Measurements from ENCODE around the gene LCLAT1.

LCLAT1 gene

DNA sequence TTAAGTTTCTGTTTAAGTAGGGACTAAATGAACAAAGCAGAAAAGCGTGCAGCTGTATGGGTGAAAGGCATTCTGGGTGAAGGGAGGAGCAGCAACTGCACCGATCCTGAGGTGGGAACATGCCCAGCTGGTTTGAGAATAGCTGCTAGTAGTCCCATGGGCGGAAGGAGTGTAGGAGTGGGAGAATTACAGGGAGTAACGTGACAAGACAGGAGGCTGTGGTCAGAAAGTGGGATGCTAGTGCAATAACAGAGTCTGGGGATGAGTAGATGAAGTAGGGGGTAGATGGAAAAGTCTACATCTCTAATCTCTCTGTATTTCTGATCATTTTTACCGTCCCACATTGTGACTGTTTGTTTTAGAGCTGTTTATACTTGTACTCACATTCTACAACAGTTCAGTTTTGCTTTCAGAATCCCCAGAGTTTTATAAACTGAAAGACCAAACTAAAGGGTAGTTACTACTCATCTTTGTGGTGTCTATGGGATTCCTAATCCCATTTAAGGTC, 118.9 kb downstream of the LCLAT1 start:
- no peak overlapping the region for H3K27ac ChIP-seq
- TF ChIP-seq, protein P1, sequence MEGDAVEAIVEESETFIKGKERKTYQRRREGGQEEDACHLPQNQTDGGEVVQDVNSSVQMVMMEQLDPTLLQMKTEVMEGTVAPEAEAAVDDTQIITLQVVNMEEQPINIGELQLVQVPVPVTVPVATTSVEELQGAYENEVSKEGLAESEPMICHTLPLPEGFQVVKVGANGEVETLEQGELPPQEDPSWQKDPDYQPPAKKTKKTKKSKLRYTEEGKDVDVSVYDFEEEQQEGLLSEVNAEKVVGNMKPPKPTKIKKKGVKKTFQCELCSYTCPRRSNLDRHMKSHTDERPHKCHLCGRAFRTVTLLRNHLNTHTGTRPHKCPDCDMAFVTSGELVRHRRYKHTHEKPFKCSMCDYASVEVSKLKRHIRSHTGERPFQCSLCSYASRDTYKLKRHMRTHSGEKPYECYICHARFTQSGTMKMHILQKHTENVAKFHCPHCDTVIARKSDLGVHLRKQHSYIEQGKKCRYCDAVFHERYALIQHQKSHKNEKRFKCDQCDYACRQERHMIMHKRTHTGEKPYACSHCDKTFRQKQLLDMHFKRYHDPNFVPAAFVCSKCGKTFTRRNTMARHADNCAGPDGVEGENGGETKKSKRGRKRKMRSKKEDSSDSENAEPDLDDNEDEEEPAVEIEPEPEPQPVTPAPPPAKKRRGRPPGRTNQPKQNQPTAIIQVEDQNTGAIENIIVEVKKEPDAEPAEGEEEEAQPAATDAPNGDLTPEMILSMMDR (IDR thresholded peaks at IDR 0.05; ENCODE audit: low read depth, low read length, missing control alignments) = no peak
- DNase-seq = no peak
- in situ Hi-C loops (cut with HindIII; ENCODE audit: low pct_ligation_motif_present, low sequenced_read_pairs) = no loop called here
- H3K36me3 ChIP-seq (replicated peaks) = no peaks in the 10 kb centered on the region
- no peaks in the 10 kb centered on the region for H3K27me3 ChIP-seq (replicated peaks)
- H3K4me3 ChIP-seq (ENCODE audit: low read depth, low read length) = no peak overlapping the region

DNA sequence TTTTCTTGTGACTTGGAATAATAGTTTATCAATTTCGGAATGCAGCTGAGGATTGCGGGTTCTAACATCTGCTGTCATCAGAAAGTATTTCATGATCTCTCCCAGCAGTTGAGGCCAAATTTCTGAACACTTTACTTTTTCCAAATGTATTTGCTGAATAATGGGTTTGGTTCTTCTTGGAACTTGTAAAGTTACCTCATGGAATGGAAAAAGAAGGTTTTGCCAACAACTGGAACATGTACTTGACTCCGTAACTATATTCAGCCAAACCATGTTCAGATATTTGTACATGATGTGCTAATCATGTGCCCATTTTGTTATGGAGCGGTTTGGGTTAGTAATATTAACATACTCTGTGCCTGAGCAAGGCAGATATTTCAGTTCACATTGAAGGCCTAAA, 119.6 kb downstream of the LCLAT1 start:
- Histone ChIP-seq H3K36me3 (replicated peaks) (no peaks in the 10 kb centered on the region), H3K4me3 (ENCODE audit: low read depth, low read length) (no peak overlapping the region), H3K27me3 (replicated peaks) (no peaks in the 10 kb centered on the region), H3K27ac (no peak overlapping the region)
- in situ Hi-C loops (cut with HindIII; ENCODE audit: low pct_ligation_motif_present, low sequenced_read_pairs) = no loop called here
- DNase-seq = no peak
- TF ChIP-seq, protein P1 (IDR thresholded peaks at IDR 0.05; ENCODE audit: low read depth, low read length, missing control alignments) = no peak

DNA sequence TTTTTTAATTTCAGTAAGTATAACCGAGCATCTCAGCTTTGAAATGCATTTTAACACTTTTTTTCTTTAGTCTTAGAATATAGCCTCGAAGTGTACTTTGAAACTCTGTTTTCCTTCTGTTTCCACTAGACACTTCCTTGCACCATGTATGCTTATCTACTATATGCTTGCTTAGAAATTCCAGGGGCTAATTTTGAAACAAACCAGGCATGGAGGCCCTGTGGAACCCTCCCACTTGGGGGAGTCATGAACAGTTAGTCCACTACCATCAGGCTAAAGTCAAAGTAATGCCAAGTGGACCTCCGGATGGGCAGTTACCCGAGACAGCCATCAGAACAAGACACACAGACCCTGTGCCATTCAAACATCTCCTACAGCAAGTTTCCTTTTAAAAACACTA, 120.3 kb downstream of the LCLAT1 start:
- no peak overlapping the region for H3K27ac ChIP-seq
- no peaks in the 10 kb centered on the region for H3K36me3 ChIP-seq (replicated peaks)
- TF ChIP-seq, protein P1 (IDR thresholded peaks at IDR 0.05; ENCODE audit: low read depth, low read length, missing control alignments) = no peak
- DNase-seq = no peak
- H3K4me3 ChIP-seq (ENCODE audit: low read depth, low read length) = no peak overlapping the region
- no peaks in the 10 kb centered on the region for H3K27me3 ChIP-seq (replicated peaks)
- in situ Hi-C loops (cut with HindIII; ENCODE audit: low pct_ligation_motif_present, low sequenced_read_pairs) = no loop called here

DNA sequence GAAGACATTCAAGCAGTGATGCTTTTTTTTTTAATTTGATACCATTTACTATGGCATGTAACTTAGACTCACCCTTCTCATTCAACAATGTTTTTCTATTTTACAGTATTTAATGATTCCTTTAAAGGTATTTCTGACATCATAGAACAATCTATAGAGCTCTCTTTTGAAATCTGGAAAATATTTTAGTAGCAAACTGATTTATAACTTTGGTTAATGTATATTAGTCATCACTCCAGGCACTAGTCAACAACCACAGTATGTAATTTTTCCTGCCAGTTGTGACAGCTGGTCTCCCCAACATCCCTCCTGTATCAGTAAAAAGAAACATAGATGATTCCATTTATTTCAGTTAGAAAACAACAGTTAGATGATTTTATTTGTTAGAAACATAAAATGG, 122.9 kb downstream of the LCLAT1 start:
- no peak overlapping the region for H3K27ac ChIP-seq
- H3K27me3 ChIP-seq (replicated peaks) = no peaks in the 10 kb centered on the region
- in situ Hi-C loops (cut with HindIII; ENCODE audit: low pct_ligation_motif_present, low sequenced_read_pairs) = no loop called here
- no peak for DNase-seq
- H3K36me3 ChIP-seq (replicated peaks) = no peaks in the 10 kb centered on the region
- TF ChIP-seq, protein P1 (IDR thresholded peaks at IDR 0.05; ENCODE audit: low read depth, low read length, missing control alignments) = no peak
- no peak overlapping the region for H3K4me3 ChIP-seq (ENCODE audit: low read depth, low read length)

DNA sequence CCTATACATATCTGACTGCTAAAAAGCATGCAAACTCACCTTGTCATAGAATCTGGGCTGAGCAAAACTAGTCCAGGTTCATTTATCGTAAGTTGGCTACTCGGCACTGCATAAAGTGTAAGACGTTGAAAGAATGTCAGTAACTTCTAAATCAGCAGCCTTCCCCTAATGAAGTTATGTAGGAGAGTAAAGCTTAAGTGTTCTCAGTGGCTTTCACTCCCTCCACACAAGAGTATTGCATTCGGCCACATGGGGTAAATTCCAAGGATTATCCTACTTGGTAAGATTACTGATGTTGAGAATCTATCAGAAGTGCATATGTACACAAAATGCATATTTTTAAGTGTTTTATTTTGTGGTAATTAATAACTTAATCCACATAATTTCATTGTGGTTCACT, 130.1 kb downstream of the LCLAT1 start:
- no peak overlapping the region for H3K27ac ChIP-seq
- no peak for DNase-seq
- no peaks in the 10 kb centered on the region for H3K36me3 ChIP-seq (replicated peaks)
- TF ChIP-seq, protein P1 (IDR thresholded peaks at IDR 0.05; ENCODE audit: low read depth, low read length, missing control alignments) = no peak
- in situ Hi-C loops (cut with HindIII; ENCODE audit: low pct_ligation_motif_present, low sequenced_read_pairs) = no loop called here
- no peak overlapping the region for H3K4me3 ChIP-seq (ENCODE audit: low read depth, low read length)
- H3K27me3 ChIP-seq (replicated peaks) = no peaks in the 10 kb centered on the region

DNA sequence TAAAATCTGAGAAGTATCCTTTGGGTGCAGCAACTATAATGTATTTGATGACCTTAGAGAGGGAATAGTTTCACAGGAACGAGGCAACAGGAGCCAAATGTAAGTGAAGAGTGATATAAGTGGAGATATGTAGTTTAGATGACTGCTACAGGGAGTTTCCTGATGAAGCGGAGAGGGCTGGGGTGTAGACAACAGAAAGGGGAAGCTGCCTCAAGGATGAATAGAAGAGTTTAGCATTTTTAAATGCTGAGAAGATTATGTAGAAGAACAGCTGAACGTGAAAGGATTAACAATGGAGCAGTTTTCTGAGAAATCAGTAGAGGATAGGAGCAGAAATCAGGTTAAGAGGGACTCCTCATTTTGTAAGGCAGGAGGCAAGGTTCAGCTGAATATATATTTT, 133.3 kb downstream of the LCLAT1 start:
- in situ Hi-C loops (cut with HindIII; ENCODE audit: low pct_ligation_motif_present, low sequenced_read_pairs) = no loop called here
- Histone ChIP-seq H3K4me3 (ENCODE audit: low read depth, low read length) (no peak overlapping the region), H3K36me3 (replicated peaks) (no peaks in the 10 kb centered on the region), H3K27ac (no peak overlapping the region), H3K27me3 (replicated peaks) (no peaks in the 10 kb centered on the region)
- DNase-seq = no peak
- TF ChIP-seq, protein P1 (IDR thresholded peaks at IDR 0.05; ENCODE audit: low read depth, low read length, missing control alignments) = no peak
